Measurements from ENCODE around the gene ZFP62.
"Not testable (repeated sequence)": the region's sequence is repeated elsewhere in the genome, so short reads cannot be mapped to it uniquely, and the experiment has no call there.

ZFP62 gene

GRCh38 chr5:180860887-180861822, at the start of gene ZFP62:
Gene ZFP62 (minus strand): TSS chr5:180861276. CDS start chr5:180861219, 57 bp downstream.
- DNase-seq (ENCODE audit: low spot score): peak; percentile 91

GRCh38 chr5:180910735-180911134, 49.7 kb upstream of the ZFP62 start:
- peak; percentile 24 for DNase-seq (ENCODE audit: low spot score)

- DNase-seq (ENCODE audit: low spot score): no peak
These were observed 49.1 kb upstream of the ZFP62 start for GRCh38 chr5:180910182-180910581.

GRCh38 chr5:180909782-180910181, 48.7 kb upstream of the ZFP62 start:
- no peak for DNase-seq (ENCODE audit: low spot score)

GRCh38 chr5:180908998-180909731, 48.1 kb upstream of the ZFP62 start:
- no peak for DNase-seq (ENCODE audit: low spot score)

- no peak for DNase-seq (ENCODE audit: low spot score)
These were observed 47.3 kb upstream of the ZFP62 start for GRCh38 chr5:180908400-180908799.

GRCh38 chr5:180901319-180902009, 40.4 kb upstream of the ZFP62 start:
- DNase-seq (ENCODE audit: low spot score): no peak

GRCh38 chr5:180900178-180900577, 39.1 kb upstream of the ZFP62 start:
- DNase-seq (ENCODE audit: low spot score): no peak

- no peak for DNase-seq (ENCODE audit: low spot score)
These were observed 37.7 kb upstream of the ZFP62 start, which contains the start of gene BTNL8 for GRCh38 chr5:180898621-180899246. Gene BTNL8 (plus strand): TSS chr5:180899159. CDS start chr5:180899311, 152 bp downstream.

- not testable (repeated sequence) for DNase-seq (ENCODE audit: low spot score)
These were observed 34.3 kb upstream of the ZFP62 start for GRCh38 chr5:180895330-180895729.

GRCh38 chr5:180889381-180889780, 28.3 kb upstream of the ZFP62 start:
- no peak for DNase-seq (ENCODE audit: low spot score)

GRCh38 chr5:180885845-180886529, 24.9 kb upstream of the ZFP62 start:
- DNase-seq (ENCODE audit: low spot score): not testable (repeated sequence)

- no peak for DNase-seq (ENCODE audit: low spot score)
These were observed 14.9 kb upstream of the ZFP62 start for GRCh38 chr5:180875860-180876426.

- no peak for DNase-seq (ENCODE audit: low spot score)
These were observed 13.9 kb upstream of the ZFP62 start for GRCh38 chr5:180874804-180875582.

GRCh38 chr5:180873615-180874520, 12.8 kb upstream of the ZFP62 start:
- no peak for DNase-seq (ENCODE audit: low spot score)

- no peak for DNase-seq (ENCODE audit: low spot score)
These were observed 11.3 kb upstream of the ZFP62 start for GRCh38 chr5:180872419-180872818.

- no peak for DNase-seq (ENCODE audit: low spot score)
These were observed 9.4 kb upstream of the ZFP62 start for GRCh38 chr5:180870276-180871068.

GRCh38 chr5:180869587-180869986, 8.5 kb upstream of the ZFP62 start:
- DNase-seq (ENCODE audit: low spot score): no peak
